HG02938 (cell line): Measurements from ENCODE around the gene NDNF.

ENCODE experiments used
- ATAC-seq: cut with Tn5 transposase; IDR thresholded peaks from one replicate; pipeline ENCODE4 v1.9.1; 2021; ENCODE audit warnings: mild to moderate bottlenecking, moderate library complexity; ENCODE audit not compliant: unreplicated experiment

NDNF gene

GRCh38 chr4:121072224-121073003 is at the start of gene NDNF:
Gene NDNF, minus strand, starts transcription at chr4:121072535. Its CDS starts 26,698 bp downstream, at chr4:121045837.
- ATAC-seq, result no peak

GRCh38 chr4:121119715-121120114 is 47.4 kb upstream of the NDNF start:
- no peak for ATAC-seq

- no peak for ATAC-seq
Measured at GRCh38 chr4:121118344-121118743, 46.0 kb upstream of the NDNF start.

DNA sequence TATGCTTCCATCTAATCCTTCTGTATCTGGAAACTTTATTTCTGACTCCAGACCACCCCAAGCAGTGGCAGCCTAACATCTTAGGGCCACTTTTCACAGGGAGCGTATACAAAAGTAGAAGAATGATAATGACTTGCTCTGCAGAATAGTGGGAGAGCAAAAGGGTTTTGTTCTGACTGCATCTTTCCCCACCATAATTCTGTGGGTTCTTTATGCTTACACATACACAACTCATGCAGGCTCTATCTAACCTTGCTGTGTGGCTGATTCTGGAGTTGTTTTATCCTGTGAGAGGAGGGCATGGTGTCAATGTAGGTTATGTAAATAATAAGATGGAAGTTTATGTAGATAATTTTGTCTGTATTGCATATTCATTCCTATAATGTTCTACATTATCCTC is 42.4 kb upstream of the NDNF start:
- no peak for ATAC-seq

- no peak for ATAC-seq
Measured at GRCh38 chr4:121112530-121112929, 40.2 kb upstream of the NDNF start.

DNA sequence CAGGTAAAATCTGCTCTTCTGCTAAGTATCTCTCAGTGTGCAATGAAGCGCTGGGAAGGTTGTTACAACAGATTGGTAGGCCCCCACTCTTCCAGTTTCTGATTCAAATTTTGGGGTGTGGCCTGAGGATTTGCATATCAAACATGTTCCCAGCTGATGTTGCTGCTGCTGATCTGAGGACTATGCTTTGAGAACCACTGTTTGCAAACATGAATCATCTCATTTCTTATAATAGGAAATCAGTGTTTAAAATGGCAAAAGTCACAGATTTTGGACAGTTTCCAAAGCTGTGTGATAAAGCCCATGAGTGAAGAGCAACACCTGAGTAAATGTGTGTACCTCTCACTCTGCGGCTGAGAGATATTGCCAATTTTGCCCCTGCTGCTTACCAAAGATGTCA is 36.2 kb upstream of the NDNF start:
- no peak for ATAC-seq

DNA sequence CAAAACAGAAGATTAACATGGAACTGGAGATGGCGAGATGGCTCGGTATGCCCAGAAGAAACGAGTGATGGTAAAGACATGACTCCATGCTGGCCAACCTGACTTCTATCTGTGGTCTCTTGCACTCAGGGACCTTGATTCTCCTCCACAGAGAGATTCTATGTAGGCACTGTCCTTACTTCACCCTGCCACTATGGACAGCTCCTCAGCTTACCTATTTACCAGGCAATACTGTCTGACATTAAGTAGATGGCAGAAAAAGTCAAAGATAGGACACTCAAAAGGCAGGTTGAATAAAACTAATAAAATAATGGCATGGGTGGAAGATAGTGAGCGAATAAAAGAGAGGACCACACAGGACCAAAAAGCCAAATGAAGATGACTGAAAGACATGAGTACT is 35.2 kb upstream of the NDNF start:
- ATAC-seq, result no peak

- ATAC-seq, result no peak
Measured at GRCh38 chr4:121100093-121100775, 27.9 kb upstream of the NDNF start.

DNA sequence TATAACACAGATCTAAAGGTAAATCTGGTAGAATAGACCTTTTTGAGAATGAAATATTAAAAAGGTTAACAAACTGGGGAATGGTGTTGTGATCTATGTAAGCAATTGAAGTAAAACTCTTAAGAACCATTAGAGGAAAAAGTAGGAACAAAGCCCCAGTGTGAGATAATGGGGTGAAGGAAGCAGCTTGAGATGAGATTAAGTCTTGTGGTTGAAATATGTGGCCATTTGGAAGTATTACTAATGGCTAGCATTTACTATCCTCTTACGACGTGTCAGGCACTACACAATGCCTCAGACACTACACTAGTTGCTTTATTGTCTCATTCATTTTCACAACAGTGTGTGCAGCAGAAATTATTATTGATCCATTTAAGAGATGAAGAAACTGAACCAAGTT is 25.9 kb upstream of the NDNF start:
- no peak for ATAC-seq

DNA sequence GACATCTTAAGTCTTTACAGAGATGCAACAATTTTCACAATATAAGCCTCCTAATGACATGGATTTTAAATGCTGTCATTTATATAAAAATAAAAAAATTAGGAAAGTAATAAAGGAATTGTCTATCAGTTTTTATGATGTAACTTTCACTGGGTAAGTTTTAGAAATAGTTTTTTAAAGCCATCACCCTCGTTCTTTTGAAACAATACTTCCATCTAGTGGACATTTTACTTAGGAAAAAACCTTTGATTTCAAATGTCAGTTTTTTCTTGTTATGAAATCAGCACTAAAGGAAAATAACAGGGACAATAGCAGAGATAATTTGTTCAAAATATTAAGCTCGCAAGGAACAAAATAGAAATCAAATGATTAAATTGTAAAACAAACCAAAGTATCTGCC is 24.3 kb upstream of the NDNF start:
- ATAC-seq, result no peak

GRCh38 chr4:121096191-121096590 is 23.9 kb upstream of the NDNF start:
- ATAC-seq, result no peak

DNA sequence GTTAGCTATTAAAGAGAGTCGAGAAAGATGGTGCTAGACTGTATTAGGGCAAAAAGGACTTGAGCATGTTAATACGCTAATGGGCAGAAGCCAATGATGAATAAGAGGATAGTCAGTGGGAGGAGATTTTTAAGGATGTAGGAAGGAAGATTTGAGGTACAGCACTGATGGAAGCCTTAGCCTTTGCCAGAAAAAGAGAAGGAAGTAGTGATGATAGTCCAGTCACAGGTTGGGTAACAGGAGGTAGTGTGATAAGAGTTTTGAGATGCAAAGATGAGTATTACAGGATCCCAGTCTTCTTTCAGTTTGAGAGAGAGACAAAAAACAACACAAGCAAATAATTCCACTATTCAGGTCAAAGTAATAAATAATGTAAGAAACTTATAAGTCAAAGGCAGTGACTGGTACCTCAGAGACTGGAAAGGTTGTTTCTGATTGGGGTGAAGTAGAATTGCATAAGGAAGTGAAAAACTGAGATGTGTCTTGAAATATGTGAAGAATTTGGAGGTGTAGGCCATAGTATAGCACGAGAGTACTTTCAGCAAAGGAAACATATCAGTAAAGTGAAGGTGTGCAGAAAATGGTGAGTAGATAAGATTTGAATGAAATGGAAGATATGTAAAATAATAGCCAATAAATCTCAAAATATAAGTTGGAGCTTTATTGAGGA is 22.1 kb upstream of the NDNF start:
- ATAC-seq, result no peak

GRCh38 chr4:121093261-121093660 is 20.9 kb upstream of the NDNF start:
- ATAC-seq, result no peak

DNA sequence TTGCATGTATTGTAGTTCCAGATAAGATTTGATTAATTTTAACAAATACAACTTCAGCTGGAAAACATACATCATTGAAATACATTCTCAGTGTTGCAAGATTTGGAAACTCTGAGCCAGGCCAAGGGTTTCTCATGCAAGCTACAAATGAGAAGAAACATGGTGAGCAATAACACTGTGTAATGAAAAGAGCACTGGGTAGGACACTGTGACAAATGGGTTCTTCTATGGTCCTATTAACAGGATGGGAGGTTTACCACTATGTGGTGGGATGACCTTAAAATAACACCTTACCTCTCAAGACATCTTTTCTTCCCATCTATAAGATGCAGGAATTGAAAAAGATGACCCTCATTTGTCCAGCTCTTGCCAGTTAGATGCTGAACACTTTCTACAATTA is 19.6 kb upstream of the NDNF start:
- ATAC-seq, result no peak

DNA sequence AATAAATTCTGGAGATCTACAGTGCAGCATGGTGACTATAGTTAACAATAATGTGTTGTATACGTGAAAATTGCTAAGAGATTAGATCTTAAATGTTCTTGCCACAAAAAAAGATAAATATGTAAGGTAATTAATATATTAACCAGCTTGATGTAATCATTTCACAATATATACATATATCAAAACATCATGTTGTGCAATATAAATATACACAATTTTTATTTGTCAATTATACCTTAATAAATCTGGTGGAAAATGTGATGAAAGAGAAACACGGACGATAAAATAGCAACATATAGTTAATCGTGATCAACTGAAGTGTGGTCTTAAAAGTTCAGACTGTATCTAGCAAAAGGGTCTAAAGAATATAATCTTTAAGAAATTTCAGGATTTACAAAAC is 16.5 kb upstream of the NDNF start:
- ATAC-seq, result no peak

DNA sequence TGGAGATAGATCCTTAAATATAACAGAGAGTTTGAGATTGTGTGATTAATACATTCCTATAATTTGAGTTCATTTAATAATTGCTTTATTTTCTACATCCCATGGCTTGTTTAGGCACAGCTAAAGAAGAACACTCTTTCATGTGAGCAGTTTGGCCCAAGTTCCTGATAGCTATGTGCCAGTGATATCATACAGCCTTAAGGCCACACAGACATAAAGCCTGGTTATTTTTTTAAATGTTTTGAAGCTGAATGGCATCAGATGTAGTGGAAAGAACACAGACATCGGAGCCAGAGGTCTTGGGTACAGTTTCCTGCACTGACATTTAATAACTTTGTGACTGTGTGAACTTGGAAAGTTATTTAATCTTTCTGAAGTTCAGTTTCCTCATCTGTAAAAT is 7.0 kb upstream of the NDNF start:
- ATAC-seq, result no peak

GRCh38 chr4:121077496-121077895 is 5.2 kb upstream of the NDNF start:
- no peak for ATAC-seq

DNA sequence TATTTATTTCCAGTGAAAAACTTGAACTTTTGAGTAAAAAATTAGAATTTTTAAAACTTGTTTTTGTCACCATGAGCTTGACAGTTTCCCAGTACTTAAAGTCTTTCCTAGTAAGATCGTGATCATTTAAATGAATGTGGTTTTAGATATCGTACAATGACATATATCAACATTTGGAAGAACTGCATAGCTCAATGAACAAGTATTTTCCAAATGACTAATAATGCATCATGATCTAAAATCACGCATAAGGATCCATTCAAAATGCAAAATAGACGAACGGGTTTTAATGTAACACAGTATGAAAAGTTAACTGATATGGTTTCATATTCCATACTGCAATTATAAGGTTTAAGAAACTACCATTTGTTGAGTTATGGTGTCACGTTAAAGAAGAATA is 4.1 kb upstream of the NDNF start:
- no peak for ATAC-seq

DNA sequence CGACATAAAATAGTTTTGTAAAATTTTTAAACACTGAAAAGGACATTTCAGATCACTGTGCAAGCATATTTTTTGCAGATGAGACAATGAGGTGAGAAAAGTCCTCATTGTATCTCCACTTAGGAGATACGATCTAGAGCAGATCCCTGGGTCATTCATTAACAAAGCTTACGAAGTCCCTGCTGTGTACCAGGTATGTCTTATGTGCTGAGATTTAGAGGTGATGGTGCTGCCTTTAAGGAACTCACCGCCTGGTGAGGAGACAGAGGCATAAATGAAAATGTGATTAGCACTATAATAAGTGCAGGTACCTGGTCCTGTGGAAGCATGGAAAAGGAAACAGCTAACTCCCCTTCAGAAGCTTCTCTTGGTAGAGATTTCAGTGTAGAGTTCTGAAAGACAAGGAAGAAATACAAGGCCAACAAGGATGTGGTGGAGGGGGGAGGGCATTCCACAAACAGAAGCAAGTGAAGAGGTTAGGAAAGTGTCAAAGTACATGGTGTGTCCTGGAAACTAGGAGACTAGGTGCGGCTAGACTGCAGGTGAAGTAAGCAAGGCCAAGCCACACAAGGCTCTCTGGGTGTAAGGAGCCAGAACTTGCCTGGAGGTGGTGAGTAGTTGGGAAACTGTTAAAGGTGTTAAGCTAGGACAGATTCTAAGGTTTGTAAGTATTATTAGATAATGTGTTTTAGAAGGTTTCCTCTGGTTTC is 1.5 kb upstream of the NDNF start:
- ATAC-seq, result no peak

DNA sequence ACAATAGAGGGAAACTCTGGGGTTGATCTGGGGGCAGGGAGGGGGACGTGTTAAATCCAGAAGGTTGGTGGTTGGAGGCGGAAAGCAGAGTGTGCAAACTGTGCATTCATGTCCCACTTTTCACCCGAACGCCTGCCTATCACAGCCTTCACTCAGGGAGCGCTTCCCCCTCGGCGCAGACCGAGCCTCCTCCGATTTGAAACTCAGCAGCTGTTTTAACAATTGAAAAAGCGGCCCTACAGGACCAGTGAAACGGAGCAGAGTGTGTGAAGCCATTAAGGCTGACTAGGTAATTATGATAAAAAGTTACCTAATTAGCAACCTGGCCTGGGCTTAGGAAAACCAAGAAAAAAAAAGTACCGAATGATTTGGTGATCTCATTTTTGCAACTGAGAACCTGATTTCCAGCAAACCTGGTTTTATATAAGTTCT is 685 bp upstream of the NDNF start:
- no peak for ATAC-seq

- no peak for ATAC-seq
Measured at GRCh38 chr4:121071640-121072223, 603 bp downstream of the NDNF start.
